Transverse colon (tissue), 4 donors: ENCODE results near the gene CFAP157.

ENCODE experiments used
- CTCF ChIP-seq, 5 experiments: fragments of 200-600 bp in 3 of 5; fragments of 450-650 bp in 2 of 5; sonication (generic) in 3 of 5; IDR thresholded peaks; 1 replicate in 2 of 5; 2 replicates in 3 of 5; pipeline ENCODE4 v1.5.1; 2016 to 2017; ENCODE audit warnings: antibody characterized with exemption in 5 of 5, inconsistent platforms in 3 of 5, mild to moderate bottlenecking in 2 of 5, moderate library complexity in 1 of 5
- POLR2A ChIP-seq: fragments of 450-650 bp; IDR thresholded peaks from one replicate; pipeline ENCODE4 v1.6.1; 2016; ENCODE audit warnings: antibody characterized with exemption, mild to moderate bottlenecking, moderate library complexity
- POLR2AphosphoS5 ChIP-seq, 3 donors: sonication (generic); formaldehyde crosslinking; IDR thresholded peaks; one replicate each; pipeline ENCODE4 v1.6.1; 2016; ENCODE audit warnings: antibody characterized with exemption in 3 of 3

DNA sequence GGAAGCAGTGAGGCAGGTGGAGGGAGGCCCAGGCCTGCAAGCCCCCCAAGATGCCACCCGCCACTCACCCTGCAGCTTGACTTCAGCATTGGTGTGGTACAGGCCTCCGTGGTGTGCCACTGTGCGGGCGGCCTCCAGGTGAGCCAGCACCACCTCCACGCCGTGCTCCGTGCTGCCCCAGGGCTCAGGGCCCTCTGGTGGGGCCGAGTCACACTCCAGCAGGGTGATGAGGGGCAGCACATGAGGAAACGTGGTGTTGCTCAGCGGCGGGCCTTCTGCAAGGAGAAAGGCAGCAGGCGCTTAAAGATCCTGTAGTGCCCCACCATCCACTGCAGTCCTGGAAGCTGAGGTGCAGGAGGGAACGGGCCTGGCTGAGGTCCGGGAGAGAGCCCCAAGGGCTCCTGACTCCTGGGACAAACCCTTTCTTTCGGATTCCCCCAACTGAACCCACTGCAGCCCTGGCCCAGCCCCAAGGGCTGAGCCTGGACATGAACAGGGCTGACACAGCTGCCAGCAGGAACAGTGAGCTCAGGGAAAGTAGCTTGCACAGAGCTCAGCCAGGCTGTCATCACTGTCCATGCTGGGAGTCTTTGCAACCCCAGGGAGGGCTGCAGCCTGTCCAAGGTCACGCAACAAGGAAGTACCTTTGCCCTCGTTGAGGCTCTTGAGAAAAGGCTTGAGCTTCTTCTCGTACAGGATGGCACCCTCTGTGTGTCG is 33.0 kb downstream of the CFAP157 start:
- TF ChIP-seq CTCF (IDR thresholded peaks at IDR 0.05): no peak
- TF ChIP-seq POLR2A: no peak
- TF ChIP-seq POLR2AphosphoS5 (IDR thresholded peaks at IDR 0.05): no peak
